ENCODE measurements around the gene SGIP1. TPM values are rescaled to one million over a fixed set of nuclear protein-coding genes. Genes with fewer than 3 reads are reported as not detected.

SGIP1 gene
- total RNA-seq, 1 experiment from 2014 or later: 0.37 TPM

DNA sequence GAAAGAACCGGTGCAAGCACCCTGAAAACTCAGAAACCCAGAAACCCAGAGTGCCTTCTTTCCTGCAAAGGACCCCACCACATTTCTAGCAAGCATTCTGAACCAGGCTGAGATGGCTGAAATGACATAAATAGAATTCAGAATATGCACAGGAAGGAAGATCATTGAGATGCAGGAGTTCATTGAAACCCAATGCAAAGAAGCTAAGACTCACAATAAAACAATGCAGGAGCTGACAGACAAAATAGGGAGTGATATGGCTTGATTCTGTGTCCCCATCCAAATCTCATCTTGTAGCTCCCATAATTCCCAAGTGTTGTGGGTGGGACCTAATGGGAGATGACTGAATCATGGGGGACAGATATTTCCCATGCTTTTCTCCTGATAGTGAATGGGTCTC, 22.8 kb upstream of the SGIP1 start:
- in situ Hi-C loops (cut with HindIII; ENCODE audit: low pct_unique_long_range_greater_than_20kb, low sequenced_read_pairs): no loop called here
- no peak for DNase-seq (ENCODE audit: low read depth, low spot score)

DNA sequence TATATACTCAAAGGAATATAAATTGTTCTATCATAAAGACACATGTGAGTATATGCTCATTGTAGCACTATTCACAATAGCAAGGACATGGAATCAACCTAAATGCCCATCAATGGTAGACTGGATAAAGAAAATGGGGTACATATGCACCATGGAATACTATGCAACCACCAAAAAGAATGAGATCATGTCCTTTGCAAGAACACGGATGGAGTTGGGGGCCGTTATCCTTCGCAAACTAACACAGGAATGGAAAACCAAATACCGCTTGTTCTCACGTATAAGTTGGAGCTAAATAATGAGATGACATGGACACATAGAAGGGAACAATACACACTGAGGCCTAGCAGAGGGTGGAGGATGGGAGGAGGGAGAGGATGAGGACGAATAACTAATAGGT, 16.0 kb upstream of the SGIP1 start:
- no peak for DNase-seq (ENCODE audit: low read depth, low spot score)
- in situ Hi-C loops (cut with HindIII; ENCODE audit: low pct_unique_long_range_greater_than_20kb, low sequenced_read_pairs): no loop called here

DNA sequence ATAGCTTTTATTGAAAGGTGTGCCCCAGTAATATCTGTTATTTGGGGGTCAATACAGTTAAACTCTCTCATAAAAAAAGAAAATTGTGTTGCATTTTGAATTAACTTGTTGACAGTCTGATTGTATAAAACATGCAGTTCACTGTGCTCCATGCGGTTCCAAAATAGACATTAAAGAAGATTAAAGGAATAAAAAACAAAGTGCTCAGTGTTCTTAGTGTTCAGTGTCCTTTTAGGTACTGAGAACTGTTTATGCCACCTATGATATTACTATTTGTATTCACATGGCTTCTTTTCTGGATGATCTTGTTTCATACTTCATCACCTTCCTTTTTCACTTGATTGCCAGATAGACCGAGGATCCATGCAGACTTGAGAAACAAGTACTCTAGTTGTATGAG, 15.3 kb upstream of the SGIP1 start:
- DNase-seq (ENCODE audit: low read depth, low spot score): no peak
- in situ Hi-C loops (cut with HindIII; ENCODE audit: low pct_unique_long_range_greater_than_20kb, low sequenced_read_pairs): no loop called here

DNA sequence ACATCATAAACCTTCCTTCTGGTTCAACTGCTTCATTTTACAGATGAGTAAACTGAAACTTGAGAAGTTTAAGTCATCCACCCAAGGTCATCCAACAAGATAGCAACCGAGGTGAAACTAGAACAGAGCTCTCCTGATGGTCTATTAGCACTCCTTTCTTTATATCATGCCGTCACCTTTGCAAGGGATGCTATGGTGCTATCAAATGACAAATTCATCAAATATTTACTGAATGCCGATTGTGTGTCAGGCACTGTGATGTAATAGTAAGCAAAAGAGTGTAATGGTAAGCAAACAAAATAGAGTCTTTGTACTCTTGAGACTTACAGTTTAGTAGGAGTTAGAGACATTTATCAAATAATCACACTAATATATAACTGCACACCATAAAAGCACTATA, 14.0 kb upstream of the SGIP1 start:
- DNase-seq (ENCODE audit: low read depth, low spot score): peak; percentile 11
- in situ Hi-C loops (cut with HindIII; ENCODE audit: low pct_unique_long_range_greater_than_20kb, low sequenced_read_pairs): no loop called here

DNA sequence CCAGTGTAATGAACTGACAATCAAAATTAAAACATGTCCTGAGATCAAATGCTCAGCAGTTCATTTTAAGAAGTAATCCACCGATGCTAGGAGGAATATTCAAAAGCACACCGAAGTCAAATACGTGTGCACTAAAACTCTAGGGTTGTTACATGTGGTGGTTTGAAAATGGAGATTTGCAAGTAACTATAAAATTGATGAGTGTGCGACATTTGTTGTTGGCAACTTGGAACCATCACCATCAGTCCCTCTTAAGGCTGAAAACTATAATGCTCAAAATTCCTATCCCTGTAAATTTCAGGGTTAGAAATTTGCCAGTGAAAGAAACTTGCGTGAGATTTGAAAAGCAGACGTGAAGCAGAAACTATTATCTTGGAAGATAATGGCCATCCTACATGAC, 13.3 kb upstream of the SGIP1 start:
- no peak for DNase-seq (ENCODE audit: low read depth, low spot score)
- in situ Hi-C loops (cut with HindIII; ENCODE audit: low pct_unique_long_range_greater_than_20kb, low sequenced_read_pairs): no loop called here

- in situ Hi-C loops (cut with HindIII; ENCODE audit: low pct_unique_long_range_greater_than_20kb, low sequenced_read_pairs): no loop called here
Measured at GRCh38 chr1:66521721-66522365, 12.1 kb upstream of the SGIP1 start.

GRCh38 chr1:66523562-66523961, 10.4 kb upstream of the SGIP1 start:
- no peak for DNase-seq (ENCODE audit: low read depth, low spot score)
- in situ Hi-C loops (cut with HindIII; ENCODE audit: low pct_unique_long_range_greater_than_20kb, low sequenced_read_pairs): no loop called here

More at GRCh38 chr1:66521721-66522365, 12.1 kb upstream of the SGIP1 start:
- no peak for DNase-seq (ENCODE audit: low read depth, low spot score)

DNA sequence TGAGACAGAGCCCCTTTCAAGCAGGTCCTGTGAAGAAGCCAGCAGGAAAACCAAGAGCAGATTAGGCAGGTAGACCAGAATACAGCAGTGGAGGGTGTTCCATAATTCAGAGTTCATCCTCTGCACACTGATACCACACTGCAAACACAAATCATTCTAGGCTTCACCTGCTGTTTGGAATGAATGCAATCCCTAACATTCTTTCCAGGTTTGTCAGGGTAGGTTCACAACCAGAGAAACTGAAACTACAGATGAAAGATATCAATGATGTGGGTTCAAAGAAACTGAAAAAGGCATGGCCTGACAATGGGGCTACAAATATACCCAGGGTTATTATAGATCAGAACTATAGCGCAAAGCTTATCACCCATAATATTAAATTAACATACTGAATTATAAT, 8.9 kb upstream of the SGIP1 start:
- in situ Hi-C loops (cut with HindIII; ENCODE audit: low pct_unique_long_range_greater_than_20kb, low sequenced_read_pairs): no loop called here
- no peak for DNase-seq (ENCODE audit: low read depth, low spot score)

DNA sequence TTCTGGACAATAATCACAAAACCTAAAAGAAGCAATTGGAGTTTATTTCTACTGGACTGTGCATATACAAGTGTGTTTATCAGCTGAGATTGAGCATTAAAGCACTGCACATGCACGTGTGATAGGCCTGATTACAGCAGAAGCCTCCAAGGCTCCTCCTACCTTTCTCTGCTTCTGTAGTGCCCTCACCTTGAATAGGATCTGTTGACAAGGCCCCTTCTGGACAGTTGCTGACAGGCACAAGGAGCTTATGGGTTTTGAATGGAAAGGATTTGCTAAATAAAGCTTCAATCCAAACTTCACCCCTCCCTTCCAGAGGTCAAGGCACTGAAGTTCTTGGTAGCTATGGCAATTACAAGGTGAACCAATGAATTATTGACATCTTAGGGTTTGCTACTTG, 7.9 kb upstream of the SGIP1 start:
- in situ Hi-C loops (cut with HindIII; ENCODE audit: low pct_unique_long_range_greater_than_20kb, low sequenced_read_pairs): no loop called here
- no peak for DNase-seq (ENCODE audit: low read depth, low spot score)

DNA sequence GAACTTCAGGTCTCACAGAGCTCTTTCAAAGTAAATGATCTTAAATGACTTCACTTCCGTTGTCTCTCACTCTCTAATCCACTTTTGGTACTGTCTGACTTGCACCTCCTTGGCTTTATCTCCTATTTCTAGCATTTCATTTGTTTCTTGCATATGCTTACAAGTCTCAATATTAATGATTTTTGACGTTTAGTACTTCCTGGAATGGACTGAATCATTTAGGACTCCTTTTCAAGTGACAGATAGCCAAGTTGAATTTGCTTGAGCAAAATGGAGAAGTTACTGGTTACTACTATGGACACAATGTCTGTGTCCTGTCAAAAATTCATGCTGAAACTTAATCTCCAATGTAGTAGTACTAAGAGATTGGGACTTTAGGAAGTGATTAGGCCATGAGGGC, 7.0 kb upstream of the SGIP1 start:
- in situ Hi-C loops (cut with HindIII; ENCODE audit: low pct_unique_long_range_greater_than_20kb, low sequenced_read_pairs): no loop called here
- DNase-seq (ENCODE audit: low read depth, low spot score): no peak

DNA sequence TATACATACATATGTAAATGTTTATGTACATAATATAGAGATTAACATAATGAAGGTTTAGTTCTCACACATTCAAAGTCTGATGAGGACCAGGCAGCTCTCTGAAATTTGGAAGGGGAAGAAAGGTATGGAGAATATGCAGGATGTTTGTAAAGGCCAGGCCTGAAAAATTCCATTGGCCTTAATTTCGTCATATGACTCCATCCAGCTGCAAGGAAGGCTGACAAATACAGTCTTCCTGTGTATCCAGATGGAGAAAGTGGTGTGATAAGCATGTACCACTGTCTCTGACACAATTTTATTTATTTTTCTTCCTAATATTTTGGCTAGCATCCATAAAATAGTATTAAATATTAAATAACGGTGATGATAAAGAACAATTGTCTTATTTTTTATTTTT, 6.3 kb upstream of the SGIP1 start:
- DNase-seq (ENCODE audit: low read depth, low spot score): no peak
- in situ Hi-C loops (cut with HindIII; ENCODE audit: low pct_unique_long_range_greater_than_20kb, low sequenced_read_pairs): no loop called here

GRCh38 chr1:66528580-66528979, 5.4 kb upstream of the SGIP1 start:
- no peak for DNase-seq (ENCODE audit: low read depth, low spot score)
- in situ Hi-C loops (cut with HindIII; ENCODE audit: low pct_unique_long_range_greater_than_20kb, low sequenced_read_pairs): no loop called here

DNA sequence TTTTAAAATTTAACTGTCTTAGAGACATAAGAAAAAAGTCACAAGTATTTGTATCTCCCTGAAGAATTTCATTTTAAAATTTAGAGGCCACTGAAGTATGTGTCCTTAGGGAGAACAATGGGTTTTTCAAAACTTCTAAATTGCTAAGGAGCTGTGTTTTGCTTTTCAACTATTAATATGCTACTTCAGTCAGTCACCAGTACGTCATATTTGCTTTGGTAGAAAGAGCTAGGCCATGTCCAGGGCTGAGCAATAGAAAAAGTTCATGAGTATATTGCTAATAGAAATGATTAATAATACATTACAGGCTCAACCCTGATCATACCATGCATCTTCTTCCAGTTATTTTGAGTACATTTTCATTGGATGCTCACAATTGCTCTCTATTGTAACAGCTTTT, 1.7 kb upstream of the SGIP1 start:
- in situ Hi-C loops (cut with HindIII; ENCODE audit: low pct_unique_long_range_greater_than_20kb, low sequenced_read_pairs): no loop called here
- DNase-seq (ENCODE audit: low read depth, low spot score): no peak

DNA sequence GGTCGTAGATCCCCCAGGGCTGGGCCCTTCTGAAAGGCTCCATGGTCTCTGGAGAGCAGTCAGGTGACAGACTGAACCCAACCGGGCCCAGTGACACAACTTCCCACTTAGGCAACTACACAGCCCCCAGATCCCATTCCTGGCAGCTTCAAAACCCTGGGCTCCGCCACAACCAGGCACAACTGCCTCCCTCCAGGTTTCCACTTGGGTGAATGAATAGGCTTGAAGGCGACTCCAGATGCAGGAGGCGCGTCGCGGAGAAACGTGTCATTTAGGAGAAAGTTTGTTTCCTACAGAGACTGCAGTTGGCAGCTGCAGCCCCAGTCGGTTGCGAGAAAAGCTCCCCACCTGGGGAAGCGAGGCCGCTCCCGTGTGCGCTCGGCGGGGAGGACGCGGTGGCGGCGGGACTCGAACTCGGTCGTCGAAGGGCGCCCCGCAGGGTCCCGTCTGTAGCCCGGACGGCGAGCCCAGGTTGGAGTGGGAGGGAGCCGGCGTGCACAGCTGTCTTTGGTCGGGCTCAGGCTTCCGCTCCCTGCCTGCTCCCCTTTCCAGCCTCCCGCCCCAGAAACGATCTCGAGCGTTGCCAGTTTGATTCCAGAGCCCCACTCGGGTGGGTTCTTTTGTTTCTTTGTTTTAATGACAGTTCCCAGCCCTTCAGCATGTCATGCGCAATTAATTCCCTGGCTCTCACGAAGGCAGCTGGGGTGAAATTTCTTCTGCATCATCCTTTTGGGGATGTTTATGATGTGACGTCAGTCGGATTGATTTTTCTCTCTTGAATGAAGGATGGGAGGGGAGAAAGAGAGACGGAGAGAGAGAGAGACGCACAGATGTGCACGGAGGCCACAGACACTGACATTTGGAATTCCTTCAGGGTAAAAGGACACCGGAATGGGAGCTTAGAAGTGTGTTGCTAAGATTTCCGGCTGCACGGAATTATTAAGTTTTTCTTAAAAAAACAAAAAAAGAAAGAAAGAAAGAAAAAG, 862 bp upstream of the SGIP1 start:
- DNase-seq (ENCODE audit: low read depth, low spot score): no peak
- in situ Hi-C loops (cut with HindIII; ENCODE audit: low pct_unique_long_range_greater_than_20kb, low sequenced_read_pairs): no loop called here

- in situ Hi-C loops (cut with HindIII; ENCODE audit: low pct_unique_long_range_greater_than_20kb, low sequenced_read_pairs): no loop called here
Measured at GRCh38 chr1:66535061-66535460, 1.1 kb downstream of the SGIP1 start.

DNA sequence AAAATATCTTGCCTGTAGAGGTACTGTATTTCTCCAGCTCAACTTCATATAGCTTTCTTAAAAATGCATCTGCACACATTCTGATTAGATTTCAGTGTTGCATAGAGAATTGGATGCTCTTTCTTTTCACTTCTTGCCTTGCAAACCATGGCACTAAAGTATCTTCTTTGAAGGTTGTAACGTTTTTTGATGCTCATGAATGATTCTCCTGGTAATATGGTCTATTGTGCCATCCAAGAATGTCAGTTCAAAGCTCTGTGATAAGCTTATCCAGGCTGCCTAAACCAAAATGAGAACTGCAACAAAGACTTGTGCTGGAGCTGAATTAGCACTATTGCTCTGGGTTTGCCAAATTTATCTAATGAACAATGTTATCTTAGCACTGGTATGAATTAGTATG, 1.9 kb downstream of the SGIP1 start:
- DNase-seq (ENCODE audit: low read depth, low spot score): no peak
- in situ Hi-C loops (cut with HindIII; ENCODE audit: low pct_unique_long_range_greater_than_20kb, low sequenced_read_pairs): no loop called here

More at GRCh38 chr1:66535061-66535460, 1.1 kb downstream of the SGIP1 start:
- DNase-seq (ENCODE audit: low read depth, low spot score): no peak

DNA sequence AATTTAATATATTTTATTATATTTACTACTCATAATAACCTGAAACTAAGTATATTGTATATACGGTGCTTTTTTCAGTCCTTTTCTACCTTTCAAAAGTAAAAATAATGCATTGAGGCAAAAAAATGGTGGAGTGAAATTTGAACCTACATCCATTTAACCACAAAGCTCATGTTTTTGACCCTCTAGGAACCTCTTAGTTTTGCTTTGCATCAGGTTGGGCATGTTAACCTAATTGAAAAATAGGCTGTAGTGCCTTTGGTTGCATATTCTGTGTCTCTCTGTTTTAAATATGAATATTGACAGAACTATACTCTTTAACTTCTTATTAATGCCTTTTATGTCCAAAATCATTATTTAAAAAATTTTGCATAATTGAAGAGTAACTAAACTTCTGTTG, 3.8 kb downstream of the SGIP1 start:
- DNase-seq (ENCODE audit: low read depth, low spot score): no peak
- in situ Hi-C loops (cut with HindIII; ENCODE audit: low pct_unique_long_range_greater_than_20kb, low sequenced_read_pairs): no loop called here

DNA sequence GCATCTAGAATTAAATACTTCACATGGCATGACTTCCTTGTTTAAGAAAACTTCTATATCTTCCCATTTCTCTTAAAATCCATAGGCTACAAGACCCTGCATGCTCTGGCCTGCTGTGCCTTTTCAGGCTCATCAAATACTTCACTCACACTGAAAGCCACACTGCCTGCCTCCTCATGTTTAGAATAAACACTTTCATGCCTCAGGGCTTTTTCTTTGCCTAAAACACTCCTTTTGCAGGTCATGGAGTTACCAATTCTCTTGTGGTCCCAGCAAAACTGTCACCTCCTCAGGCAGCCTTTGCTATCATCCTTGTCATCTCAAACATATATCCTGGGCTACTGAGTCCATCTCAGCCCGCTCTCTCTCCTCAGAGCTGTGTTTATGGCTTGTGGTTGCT, 5.5 kb downstream of the SGIP1 start:
- in situ Hi-C loops (cut with HindIII; ENCODE audit: low pct_unique_long_range_greater_than_20kb, low sequenced_read_pairs): no loop called here
- DNase-seq (ENCODE audit: low read depth, low spot score): no peak

- DNase-seq (ENCODE audit: low read depth, low spot score): no peak
- in situ Hi-C loops (cut with HindIII; ENCODE audit: low pct_unique_long_range_greater_than_20kb, low sequenced_read_pairs): no loop called here
Measured at GRCh38 chr1:66540434-66541032, 6.6 kb downstream of the SGIP1 start.
